Ovary (tissue), 3 donors: ENCODE results near the gene SLC4A2.
"Not testable (repeated sequence)": the region's sequence is repeated elsewhere in the genome, so short reads cannot be mapped to it uniquely, and the experiment has no call there.

Experiments used
- CTCF ChIP-seq, 3 donors: fragments of 450-650 bp in 2 of 3; fragments of 200-600 bp in 1 of 3; IDR thresholded peaks; one replicate each; pipeline versions ENCODE4 v1.5.1 to v1.8.0; 2016 to 2022; ENCODE audit warnings: antibody characterized with exemption in 3 of 3, mild to moderate bottlenecking in 1 of 3
- EP300 ChIP-seq: sonication (generic); formaldehyde crosslinking; IDR thresholded peaks from one replicate; pipeline ENCODE4 v1.6.1; 2017; ENCODE audit warnings: antibody characterized with exemption
- POLR2A ChIP-seq: fragments of 450-650 bp; IDR thresholded peaks from one replicate; pipeline ENCODE4 v1.6.1; 2017; ENCODE audit warnings: antibody characterized with exemption, mild to moderate bottlenecking, moderate library complexity
- donor health status: DM: no; HTN: no; CAD: no.

GRCh38 chr7:151011616-151012015 lies 47.8 kb upstream of the SLC4A2 start:
- not testable (repeated sequence) for TF ChIP-seq CTCF (IDR thresholded peaks at IDR 0.05); EP300; POLR2A
